NCI-H128 (cell line): ENCODE results near the gene EHMT1.

Experiments
- DNase-seq: peaks from one replicate; lab custom pipeline; 2025; ENCODE audit not compliant: unreplicated experiment; lab: John Stamatoyannopoulos, UW

The EHMT1 gene

GRCh38 chr9:137671721-137672120 lies 52.9 kb downstream of the EHMT1 start:
- no peak for DNase-seq

DNA sequence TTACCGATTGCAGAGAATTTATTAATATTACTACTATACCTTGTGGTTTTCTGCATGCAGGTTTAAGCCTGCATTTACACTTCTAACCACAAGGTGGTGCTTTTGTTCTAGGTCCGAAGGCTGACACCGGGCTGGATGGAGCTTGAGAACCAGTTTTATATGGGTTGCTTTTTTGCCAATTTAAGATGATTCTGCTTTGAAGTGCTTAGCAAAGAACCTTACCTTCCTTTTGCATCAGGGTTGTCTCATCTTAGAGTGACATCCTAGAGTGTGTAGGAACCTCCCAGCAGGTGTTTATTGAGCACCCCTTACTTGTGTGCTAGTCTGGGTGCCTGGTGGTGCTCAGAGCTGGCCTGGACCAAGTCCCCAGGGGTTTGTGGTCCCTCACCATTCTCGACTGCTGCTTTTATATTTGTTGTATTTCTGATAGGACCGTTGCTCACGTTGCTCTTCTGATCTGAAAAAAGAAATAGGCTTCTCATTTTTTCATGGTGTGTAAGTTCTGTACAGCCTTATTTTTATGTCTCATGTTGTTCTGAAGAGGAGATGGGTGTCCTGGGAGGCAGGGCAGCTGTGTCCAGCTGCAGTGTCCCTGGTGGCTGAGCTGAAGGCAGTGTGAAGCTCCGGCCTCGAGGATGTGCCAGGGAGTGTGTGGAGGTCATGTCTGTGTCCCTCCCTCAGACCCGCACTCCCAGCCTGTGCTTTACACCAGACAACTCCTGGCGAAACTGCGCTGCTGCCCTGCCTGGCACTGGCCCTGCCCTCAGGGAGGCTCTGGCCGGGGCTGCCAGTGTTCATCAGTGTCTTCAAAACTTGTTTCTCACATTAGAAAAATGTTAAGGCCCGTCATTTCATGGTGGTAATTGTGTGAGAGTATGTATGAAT lies 54.3 kb downstream of the EHMT1 start:
- DNase-seq, result no peak

DNA sequence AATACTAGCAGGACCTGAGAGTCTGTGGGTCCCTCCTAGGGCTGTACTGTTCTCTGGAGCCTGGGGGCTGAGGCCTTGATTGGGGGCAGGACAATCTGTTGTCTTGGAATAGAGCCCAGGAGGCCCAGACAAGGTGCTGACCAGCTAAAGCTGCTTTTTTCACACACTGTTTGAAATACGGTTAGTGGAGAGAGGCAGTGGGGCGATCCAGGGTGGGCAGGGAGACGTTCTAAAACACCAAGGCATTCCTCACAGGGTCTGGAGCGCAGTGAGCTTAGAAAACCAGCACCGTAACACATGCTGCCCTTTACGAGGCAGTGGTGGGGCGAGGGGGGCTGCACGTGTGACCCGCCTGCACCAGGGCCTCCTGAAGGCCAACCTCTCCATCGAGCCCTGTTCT lies 55.1 kb downstream of the EHMT1 start:
- DNase-seq, result no peak

- DNase-seq, result no peak
These were observed 55.6 kb downstream of the EHMT1 start for GRCh38 chr9:137674307-137674975.

DNA sequence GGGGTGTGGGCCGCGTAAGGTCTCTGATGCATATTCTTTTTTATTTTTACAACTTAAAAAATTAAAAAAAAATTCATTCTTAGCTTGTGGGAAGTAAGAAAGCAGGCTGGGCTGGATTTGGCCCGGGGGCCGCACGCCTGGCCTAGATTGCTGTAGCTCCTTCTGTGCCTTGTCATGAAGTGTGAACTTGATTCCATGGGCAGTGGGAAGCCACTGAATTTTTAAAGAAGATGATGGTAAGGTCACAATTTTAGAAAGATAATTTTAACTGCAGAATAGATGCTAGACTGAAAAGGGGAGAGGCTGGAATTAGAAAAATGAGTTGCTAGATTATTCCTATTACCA lies 56.1 kb downstream of the EHMT1 start:
- no peak for DNase-seq

- DNase-seq, result no peak
These were observed 58.2 kb downstream of the EHMT1 start for GRCh38 chr9:137676998-137677397.

- DNase-seq, result no peak
These were observed 59.4 kb downstream of the EHMT1 start for GRCh38 chr9:137678202-137678601.

DNA sequence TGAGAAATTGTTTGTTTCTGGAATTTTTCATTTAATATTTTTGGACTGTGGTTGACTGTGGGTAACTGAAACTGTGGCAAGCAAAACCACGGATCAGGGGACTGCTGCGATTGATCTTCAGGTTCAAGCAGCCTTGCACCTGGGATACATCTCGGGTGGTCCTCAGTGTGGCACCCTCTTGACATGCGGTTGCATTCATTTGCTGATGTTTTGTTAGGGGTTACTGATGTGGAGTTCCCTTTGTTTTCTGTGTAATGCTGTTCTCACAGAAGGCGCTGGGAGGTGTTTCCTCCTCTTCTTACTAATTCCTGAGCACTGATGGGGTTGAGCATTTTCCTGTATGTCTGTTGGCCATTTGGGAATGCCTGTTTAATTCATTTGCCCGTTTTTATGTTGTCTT lies 60.4 kb downstream of the EHMT1 start:
- DNase-seq, result no peak

DNA sequence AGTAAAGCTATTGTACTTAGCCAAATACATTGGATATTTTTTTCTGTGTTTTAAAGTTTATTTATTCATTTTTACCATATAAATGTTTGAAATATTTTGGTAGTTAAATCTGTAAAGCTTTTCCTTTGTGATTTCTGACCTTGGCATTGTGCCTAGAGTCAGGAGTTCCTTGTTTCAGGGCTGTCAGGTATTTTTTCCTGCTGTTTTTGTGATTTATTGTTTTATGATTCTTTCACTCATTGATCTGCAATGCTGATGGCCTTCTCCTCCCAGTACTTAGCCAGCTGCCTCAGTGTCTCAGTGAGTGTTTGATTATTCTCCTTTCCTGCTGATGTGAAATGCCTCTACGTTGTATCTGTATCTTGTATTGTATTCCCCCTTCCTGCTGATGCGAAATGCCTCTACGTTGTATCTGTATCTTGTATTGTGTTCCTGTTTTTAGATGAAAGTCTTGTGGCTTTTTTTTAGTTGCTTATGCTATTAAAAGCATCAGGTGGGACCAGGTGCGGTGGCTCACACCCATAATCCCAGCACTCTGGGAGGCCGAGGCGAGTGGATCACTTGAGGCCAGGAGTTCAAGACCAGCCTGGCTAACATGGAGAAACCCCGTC lies 61.0 kb downstream of the EHMT1 start:
- DNase-seq, result no peak

GRCh38 chr9:137680444-137681358 lies 61.9 kb downstream of the EHMT1 start:
- DNase-seq, result no peak

- DNase-seq, result no peak
These were observed 63.8 kb downstream of the EHMT1 start for GRCh38 chr9:137682428-137683105.

- no peak for DNase-seq
These were observed 64.6 kb downstream of the EHMT1 start for GRCh38 chr9:137683262-137683864.

DNA sequence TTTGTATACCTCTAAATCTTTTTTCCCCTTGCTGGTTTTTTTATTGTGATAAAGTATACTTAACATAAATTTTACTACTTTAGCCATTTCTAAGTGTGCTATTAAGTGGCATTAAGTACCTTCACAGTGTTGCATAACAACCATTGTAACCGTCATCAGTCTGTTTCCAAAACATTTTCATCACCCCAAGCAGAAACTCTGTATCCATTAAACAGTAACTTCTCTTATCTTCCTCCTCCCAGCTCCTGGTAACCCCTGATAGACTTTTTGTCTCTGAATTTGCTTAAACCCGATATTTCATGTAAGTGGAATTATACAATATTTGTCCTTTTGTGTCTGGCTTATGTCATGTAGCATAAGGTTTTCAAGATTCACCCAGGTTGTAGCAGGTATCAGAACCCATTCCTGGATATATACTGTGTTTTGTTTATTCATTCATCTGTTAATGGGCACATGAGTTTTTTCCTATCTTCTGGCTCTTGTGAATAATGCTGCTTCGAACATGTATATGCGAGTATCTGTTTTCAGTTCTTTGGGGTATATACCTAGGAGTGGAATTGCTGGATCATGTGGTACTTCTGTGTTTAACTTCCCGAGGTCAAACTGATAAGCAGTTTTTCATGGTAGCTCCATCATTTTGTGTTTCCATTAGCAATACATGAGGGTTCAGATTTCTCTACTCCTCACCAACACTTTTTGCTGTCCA lies 66.4 kb downstream of the EHMT1 start:
- no peak for DNase-seq

DNA sequence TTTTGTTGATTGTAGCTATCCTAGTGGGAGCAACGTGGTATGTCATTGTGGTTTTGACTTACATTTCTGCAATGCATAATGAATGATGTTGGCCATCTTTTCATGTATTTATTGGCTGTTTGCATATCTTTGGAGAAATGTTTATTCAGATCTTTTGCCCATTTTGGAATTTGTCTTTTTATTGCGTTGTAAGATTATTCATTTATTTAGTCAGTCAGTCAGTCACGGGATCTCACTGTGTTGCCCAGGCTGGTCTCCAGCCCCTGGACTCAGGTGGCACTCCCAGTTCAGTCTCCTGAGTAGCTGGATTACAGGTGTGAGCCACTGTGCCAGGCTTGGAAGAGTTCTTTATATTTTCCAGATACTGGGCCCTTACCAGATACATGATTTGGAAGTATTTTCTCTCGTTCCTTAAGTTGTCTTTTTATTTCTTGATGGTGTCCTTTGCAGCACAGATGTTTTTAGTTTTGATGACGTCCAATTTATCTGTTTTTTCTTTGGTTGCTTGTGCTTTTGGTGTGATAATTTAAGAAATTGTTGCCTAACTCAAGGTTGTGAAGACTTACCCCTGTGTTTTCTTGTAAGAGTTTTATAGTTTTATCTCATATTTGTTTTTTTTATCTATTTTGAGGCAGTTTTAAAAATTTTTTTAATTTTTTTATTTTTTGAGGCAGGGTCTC lies 67.1 kb downstream of the EHMT1 start:
- no peak for DNase-seq

DNA sequence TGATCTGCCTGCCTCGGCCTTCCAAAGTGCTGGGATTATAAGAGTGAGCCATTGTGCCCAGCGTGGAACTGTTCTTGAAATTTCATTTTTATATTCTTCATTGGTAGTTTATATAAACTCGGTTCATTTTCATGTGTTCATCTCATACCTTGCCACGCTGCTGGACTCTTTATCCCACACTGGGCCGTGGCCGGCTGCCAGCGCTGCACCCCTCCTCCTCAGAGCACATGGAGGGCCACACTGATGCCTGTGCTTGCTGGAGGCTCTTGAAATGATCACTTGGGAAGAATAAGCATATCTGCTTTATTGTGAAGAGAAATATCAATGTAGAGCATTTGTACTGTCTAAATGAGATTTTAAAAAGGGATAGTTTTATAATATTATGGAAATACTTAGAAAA lies 69.5 kb downstream of the EHMT1 start:
- no peak for DNase-seq

DNA sequence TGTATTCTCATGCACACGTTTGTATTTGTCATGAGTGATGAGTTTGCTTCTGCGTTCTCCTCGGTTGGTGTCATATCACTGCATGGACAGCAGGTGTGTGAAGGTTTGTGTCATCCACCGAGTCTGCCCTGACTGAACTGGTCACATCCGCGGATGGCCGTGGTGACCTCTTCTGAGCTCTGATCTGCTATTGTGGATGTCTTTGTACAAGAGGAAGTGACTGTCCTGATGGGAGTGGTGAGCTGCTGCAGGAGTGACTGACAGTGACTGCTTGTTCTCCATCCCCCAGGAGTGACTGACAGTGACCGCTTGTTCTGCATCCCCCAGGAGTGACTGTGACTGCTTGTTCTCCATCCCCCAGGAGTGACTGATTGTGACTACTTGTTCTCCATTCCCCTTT lies 69.9 kb downstream of the EHMT1 start:
- DNase-seq, result no peak

GRCh38 chr9:137689745-137690529 lies 71.1 kb downstream of the EHMT1 start:
- no peak for DNase-seq

DNA sequence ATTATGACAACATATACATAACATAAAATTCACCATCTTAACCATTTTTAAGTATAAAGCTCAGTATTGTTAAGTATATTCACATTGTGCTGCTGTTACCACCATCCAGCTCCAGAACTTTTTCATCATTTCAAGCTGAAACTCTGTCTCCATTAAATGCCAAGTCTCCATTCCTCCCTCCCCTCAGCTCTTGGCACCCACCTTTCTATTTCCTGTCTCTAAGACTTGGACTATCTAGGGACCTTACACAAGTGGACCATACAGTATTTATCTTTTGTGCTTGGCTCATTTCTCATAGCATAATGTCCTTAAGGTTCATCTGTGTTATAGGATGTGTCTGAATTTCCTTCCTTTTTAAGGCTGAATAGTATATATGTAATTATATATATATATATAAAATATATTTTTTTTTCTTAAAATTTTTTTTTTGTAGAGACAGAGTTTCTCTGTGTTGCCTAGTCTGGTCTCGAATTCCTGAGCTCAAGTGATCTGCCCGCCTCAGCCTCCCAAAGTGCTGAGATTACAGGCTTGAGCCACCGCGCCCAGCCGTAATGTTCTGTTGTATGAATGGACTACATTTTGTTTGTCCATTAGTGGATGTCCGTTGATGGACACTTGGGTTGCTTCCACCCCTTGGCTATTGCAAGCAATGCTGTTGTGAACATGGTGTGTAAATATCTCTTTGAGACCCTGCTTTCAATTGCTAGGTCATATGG lies 72.3 kb downstream of the EHMT1 start:
- no peak for DNase-seq
